ENCODE data around the gene THEMIS2.

THEMIS2 gene

DNA sequence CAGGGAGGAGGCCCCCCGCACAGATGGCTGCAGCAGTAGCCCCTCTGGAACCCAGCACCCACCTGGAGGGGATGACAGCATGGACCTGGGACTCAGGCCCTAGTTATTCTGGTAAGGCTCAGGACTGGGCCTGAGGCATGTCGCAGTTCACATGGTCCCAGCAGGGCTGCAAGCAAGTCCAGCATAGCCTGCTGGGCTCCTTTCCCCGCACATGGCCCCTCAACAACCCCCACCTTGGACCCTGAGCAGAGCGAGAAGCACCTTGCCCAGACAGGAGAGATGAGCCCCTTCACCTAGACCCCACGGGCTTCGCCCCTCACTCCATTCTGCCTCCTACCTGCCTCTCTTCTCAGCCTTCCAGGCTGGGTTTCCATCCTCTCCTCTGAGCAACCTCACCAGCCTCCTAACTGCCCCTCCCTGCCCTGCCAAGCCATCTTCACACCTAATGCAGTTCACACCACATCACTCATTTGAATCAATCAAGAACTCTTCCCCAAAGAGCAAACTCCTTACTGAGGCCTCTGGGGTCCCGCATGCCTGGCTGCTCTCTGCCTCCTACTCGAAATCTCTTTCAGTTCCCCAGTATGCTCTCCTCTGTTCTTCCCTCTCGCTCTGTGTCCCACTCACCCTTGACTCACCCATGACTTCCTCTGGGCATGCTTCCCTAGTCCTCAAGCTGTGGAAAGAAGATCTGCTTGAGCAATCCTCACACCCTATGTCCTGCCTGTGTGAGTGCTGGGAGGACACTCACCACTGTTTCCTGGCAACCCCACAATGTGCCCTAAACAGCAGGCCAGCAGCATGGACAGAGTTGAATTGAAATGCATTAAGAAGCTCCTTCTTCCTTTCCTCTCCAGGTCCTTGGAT, 9.4 kb upstream of the THEMIS2 start:
- ChIA-PET CTCF (interaction anchor here (0.6 kb wide), 2 partner anchors 21 to 41 kb away, joined by 3 to 4 read pairs; no protein-coding TSS in a partner anchor), POLR2A (ENCODE audit: low non-redundant PET) (interaction anchor here (0.6 to 0.7 kb wide), 2 partner anchors 119 to 213 kb away, joined by 4 read pairs; no protein-coding TSS in a partner anchor)
- TF ChIP-seq, protein P1, sequence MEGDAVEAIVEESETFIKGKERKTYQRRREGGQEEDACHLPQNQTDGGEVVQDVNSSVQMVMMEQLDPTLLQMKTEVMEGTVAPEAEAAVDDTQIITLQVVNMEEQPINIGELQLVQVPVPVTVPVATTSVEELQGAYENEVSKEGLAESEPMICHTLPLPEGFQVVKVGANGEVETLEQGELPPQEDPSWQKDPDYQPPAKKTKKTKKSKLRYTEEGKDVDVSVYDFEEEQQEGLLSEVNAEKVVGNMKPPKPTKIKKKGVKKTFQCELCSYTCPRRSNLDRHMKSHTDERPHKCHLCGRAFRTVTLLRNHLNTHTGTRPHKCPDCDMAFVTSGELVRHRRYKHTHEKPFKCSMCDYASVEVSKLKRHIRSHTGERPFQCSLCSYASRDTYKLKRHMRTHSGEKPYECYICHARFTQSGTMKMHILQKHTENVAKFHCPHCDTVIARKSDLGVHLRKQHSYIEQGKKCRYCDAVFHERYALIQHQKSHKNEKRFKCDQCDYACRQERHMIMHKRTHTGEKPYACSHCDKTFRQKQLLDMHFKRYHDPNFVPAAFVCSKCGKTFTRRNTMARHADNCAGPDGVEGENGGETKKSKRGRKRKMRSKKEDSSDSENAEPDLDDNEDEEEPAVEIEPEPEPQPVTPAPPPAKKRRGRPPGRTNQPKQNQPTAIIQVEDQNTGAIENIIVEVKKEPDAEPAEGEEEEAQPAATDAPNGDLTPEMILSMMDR (conservative IDR thresholded peaks at IDR 0.05; ENCODE audit: low read depth), result no peak
- peak overlapping the region; percentile 78 for H3K27ac ChIP-seq
- peak; percentile 87 for DNase-seq (ENCODE audit: low spot score)

DNA sequence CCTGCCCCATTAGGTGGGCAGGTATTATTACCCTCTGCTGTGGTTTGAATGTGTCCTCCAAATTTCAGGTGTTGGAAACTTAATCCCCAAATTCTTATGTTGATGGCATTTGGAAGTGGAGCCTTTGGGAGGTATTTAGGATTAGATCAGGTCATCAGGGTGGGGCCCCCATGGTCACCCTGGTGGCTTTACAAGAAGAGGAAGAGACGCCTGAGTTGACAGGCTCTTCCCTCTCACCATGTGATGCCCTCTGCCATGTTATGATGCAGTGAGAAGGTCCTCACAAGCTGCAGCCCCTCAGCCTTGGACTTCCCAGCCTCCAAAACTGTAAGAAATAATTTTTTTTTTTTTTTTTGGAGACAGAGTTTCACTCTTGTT, 8.8 kb upstream of the THEMIS2 start:
- POLR2A ChIA-PET (ENCODE audit: low non-redundant PET), result interaction anchor here (0.6 to 0.8 kb wide), 3 partner anchors 56 to 213 kb away, joined by 3 to 4 read pairs (median 4); no protein-coding TSS in a partner anchor
- CTCF ChIA-PET, result interaction anchor here (0.6 kb wide), 2 partner anchors 22 to 40 kb away, joined by 3 to 4 read pairs; no protein-coding TSS in a partner anchor
- peak overlapping the region; percentile 78 for H3K27ac ChIP-seq
- TF ChIP-seq, protein P1 (conservative IDR thresholded peaks at IDR 0.05; ENCODE audit: low read depth), result no peak
- DNase-seq (ENCODE audit: low spot score), result no peak

DNA sequence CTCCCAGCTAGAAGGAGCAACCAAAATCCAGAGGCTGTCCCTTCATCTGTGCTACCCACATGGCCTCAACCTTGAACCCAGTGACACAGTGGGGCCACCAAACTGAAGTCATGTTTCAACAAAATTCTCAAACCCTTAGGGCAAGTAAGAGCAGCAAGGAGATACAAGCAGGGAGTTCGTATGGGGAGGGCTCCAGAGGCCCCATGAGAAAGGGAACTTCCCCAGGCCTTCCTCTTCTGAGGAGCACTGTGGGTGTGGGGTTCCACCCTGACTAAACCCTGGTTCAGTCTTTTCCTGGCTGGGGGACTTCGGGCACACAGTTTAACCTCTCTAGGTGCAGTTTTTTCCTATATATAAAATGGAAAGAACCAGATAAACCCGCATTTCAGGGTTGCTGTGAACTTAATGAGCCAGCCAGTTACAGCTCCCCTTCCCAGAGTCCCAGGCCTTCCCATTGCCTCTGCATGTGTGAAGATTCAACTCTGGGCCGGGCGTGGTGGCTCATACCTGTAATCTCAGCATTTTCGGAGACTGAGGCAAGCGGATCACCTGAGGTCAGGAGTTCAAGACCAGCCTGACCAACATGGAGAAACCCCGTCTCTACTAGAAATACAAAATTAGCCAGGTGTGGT, 8.0 kb upstream of the THEMIS2 start:
- DNase-seq (ENCODE audit: low spot score), result no peak
- TF ChIP-seq, protein P1 (conservative IDR thresholded peaks at IDR 0.05; ENCODE audit: low read depth), result no peak
- POLR2A ChIA-PET (ENCODE audit: low non-redundant PET), result interaction anchor here (0.8 kb wide), 1 partner anchor 55 kb away, joined by 3 read pairs; no protein-coding TSS in a partner anchor
- CTCF ChIA-PET, result interaction anchor here (0.6 kb wide), 1 partner anchor 31 kb away, joined by 4 read pairs; no protein-coding TSS in a partner anchor
- peak overlapping the region; percentile 78 for H3K27ac ChIP-seq

DNA sequence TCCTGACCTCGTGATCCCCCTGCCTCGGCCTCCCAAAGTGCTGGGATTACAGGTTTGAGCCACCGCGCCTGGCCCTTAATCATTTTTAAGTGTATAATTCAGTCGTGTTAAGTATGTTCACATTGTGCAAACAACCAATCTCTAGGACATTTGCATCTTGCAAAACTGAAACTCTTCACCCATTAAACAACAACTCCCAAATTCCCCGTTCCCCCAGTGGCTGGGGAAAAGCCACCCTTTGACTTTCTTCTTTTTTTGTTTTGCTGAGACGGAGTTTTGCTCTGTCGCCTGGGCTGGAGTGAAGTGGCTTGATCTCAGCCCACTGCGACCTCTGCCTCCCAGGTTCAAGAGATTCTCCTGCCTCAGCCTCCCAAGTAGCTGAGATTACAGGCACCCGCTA, 6.5 kb upstream of the THEMIS2 start:
- POLR2A ChIA-PET (ENCODE audit: low non-redundant PET), result interaction anchor here (0.7 kb wide), 1 partner anchor 15 kb away, joined by 3 read pairs; no protein-coding TSS in a partner anchor
- DNase-seq (ENCODE audit: low spot score), result no peak
- H3K27ac ChIP-seq, result no peak overlapping the region
- TF ChIP-seq, protein P1 (conservative IDR thresholded peaks at IDR 0.05; ENCODE audit: low read depth), result no peak
- CTCF ChIA-PET, result interaction anchor here (0.6 kb wide), 1 partner anchor 451 kb away, joined by 4 read pairs; no protein-coding TSS in a partner anchor

DNA sequence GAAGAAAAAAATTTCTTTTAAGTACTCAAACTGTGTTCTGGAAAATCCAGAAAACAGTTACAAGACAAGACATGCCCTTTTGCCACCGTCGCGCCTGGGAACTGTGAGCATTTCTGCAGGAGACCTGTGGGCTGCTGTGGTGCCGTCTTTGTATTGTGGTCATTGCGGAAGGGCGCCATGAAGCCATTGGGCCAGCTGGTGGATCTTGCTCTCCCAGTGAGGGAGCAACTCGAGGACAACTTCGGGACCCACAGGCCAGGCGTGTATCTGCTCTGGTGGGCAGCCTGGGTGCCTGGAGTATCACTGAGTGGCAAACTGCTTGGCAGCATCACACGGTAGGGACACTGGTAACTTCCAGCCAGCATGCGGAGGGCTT, 3.8 kb upstream of the THEMIS2 start:
- ChIA-PET POLR2A (ENCODE audit: low non-redundant PET) (no interaction called here), CTCF (interaction anchor here (0.5 to 1.0 kb wide), 2 partner anchors 11 to 1171 kb away, joined by 3 read pairs; no protein-coding TSS in a partner anchor)
- TF ChIP-seq, protein P1 (conservative IDR thresholded peaks at IDR 0.05; ENCODE audit: low read depth), result no peak
- H3K27ac ChIP-seq, result peak overlapping the region; percentile 6; the same call in 1 of the 2 replicates
- no peak for DNase-seq (ENCODE audit: low spot score)
